Embryonic facial prominence (tissue), 1 donor: Measurements from ENCODE around the gene PPP2R2D.
"Not testable (repeated sequence)": the region's sequence is repeated elsewhere in the genome, so short reads cannot be mapped to it uniquely, and the experiment has no call there.

ENCODE experiments used
- DNase-seq: peaks from one replicate; pipeline ENCODE4 v3.0.0-alpha.2; 2016; ENCODE audit errors: extremely low spot score

The PPP2R2D gene

GRCh38 chr10:131948501-131948900 lies 47.7 kb downstream of the PPP2R2D start:
- no peak for DNase-seq

DNA sequence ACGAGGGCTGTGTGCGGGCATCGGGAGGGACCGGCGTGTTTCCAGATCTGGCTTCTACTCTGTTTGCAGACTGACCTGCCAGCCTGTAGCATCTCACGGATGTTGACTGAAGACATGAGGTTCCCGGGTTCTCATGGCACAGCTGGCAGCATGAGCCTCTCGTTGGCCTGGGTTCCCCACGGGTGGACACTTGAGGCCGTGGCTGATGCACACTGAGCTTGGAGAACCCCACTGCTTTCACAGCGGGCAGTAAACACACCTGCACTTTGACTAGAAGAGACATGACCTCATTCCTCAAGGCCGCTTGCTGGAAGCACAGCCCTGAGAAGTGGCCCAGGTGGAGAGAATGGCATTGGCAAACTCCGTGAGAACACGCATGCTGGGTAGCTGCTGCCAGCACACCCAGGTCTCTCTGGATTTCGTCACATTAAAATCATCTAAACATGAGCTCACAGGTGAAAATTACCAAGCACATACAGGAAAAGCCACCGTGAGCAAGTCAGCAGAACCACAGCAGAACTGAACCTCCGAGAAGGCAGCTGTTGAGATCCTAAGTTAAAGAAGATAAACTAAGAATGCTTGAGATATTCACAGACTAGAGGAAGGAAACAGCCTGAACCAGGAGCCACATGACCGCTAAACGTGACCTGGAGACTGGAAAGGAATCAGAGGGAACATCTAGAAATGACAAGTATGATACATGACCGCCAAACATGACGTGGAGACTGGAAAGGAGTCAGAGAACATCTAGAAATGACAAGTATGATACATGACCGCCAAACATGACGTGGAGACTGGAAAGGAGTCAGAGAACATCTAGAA lies 48.4 kb downstream of the PPP2R2D start:
- DNase-seq = no peak

DNA sequence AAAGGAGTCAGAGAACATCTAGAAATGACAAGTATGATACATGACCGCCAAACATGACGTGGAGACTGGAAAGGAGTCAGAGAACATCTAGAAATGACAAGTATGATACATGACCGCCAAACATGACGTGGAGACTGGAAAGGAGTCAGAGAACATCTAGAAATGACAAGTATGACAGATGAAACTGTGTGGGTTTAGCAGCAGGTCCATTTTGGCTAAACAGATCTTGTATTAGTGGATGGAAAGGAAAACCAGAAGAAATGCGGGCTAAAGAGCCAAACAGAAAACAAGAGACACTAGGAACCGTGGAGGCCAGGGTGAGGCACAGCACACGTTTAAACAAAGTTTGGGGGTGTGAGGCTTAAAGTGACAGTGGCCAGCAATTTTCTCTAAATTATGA lies 49.1 kb downstream of the PPP2R2D start:
- DNase-seq = not testable (repeated sequence)

GRCh38 chr10:131954356-131954965 lies 53.7 kb downstream of the PPP2R2D start:
- DNase-seq = no peak

DNA sequence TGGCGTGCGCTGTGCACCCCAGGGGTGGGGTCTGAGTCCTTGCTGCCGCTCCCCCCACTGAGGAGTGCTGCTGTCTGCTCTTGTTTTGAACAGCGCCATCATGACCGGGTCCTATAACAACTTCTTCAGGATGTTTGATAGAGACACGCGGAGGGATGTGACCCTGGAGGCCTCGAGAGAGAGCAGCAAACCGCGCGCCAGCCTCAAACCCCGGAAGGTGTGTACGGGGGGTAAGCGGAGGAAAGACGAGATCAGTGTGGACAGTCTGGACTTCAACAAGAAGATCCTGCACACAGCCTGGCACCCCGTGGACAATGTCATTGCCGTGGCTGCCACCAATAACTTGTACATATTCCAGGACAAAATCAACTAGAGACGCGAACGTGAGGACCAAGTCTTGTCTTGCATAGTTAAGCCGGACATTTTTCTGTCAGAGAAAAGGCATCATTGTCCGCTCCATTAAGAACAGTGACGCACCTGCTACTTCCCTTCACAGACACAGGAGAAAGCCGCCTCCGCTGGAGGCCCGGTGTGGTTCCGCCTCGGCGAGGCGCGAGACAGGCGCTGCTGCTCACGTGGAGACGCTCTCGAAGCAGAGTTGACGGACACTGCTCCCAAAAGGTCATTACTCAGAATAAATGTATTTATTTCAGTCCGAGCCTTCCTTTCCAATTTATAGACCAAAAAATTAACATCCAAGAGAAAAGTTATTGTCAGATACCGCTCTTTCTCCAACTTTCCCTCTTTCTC lies 55.0 kb downstream of the PPP2R2D start:
- DNase-seq = no peak

GRCh38 chr10:131959841-131960240 lies 59.0 kb downstream of the PPP2R2D start:
- DNase-seq = no peak

DNA sequence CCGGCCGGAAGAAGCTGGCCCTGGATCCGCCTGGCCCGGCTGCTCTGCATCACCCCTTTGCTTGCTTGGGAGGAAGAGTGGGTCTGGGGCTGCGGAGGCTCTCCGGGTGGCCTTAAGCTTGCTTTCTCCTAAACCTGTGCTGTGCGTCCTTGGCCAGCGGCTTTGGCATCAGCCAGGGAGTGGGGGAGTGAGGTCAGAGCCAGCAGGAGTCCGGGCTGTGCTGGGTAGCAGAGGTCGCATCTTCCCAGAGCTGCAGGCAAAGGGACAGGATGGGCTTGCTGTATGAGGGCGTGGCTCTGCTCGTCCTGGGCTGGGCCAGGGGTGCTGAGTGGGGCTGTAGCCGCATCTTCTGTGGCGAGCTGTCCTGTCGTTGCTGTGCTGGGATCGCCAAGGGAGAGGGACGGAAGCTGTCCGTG lies 59.8 kb downstream of the PPP2R2D start:
- no peak for DNase-seq

DNA sequence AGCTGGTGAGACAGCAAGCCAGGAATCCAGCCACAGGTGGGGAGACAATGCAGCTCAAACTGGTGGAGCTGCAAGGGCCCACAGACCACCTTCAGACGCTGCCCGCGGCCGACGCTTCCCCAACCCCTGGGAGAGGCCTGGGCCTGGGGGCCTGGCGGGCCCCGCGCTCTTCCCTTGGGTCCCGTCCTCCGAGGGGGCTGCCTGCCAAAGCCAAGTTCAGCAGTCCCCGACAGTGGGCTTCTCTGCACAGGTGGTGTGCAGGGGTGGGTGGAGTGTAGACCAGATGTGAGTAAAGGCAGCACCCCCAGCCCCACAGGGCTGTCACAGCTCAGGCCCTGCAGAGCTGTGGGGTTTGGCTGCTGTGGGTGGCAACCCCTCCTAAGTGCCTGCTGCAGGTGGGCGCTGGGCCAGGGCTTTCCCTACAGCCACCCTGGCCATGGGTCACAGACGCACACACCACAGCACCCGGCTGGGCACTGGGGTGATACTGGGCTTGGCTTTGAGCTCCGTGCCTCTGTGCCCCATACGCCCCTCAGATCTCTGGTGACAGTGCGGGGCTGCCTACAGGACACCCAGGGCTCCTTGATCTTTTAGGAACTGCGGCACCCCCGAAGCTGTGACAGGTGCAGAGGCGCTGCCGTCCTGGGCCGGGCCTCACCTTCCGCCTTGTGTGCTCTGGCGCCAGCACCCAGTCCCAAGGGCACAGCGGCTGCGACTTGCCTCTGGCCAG lies 60.4 kb downstream of the PPP2R2D start:
- no peak for DNase-seq

DNA sequence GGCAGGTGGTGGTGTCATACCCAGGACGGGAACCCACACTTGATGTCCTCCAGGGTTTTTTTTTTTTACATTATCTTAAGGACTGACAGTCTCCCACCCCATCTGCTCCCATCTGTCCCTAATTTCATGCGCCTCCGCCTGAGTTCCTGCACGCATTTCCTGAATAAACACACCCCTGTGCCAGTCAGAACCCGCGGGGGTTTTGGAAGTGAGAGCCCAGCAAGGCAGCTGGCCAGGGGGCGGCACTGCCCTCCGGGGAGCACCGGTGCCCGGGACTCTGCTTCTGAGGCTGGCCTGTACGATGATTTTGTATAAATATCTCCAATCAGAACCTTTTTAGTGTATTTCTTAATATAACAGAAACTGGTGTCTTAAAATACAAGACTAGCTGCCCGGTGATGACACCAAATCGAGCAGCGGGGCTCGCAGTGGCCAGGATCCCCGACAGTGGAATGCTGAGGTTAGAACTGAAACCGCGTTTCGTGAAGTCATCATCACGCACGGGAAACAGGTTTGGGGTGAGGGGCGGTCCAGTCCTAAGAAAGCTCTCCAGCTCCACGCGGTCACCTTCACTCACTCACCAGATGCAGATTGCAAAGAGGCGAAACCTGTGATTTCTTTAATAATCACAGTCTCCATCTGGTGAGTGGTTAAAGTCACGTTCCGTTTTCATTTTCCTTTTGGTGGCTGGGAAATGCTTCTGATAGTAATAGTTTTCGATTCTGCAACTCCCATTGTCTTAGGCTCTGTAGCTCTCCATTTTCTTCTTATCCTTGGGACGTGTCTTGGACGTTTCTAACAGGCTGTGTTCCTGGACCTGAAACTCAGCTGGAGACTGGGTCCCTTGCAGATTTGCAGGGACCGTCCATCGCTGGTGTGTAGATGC lies 61.2 kb downstream of the PPP2R2D start:
- DNase-seq = no peak

GRCh38 chr10:131963350-131963749 lies 62.5 kb downstream of the PPP2R2D start:
- no peak for DNase-seq

DNA sequence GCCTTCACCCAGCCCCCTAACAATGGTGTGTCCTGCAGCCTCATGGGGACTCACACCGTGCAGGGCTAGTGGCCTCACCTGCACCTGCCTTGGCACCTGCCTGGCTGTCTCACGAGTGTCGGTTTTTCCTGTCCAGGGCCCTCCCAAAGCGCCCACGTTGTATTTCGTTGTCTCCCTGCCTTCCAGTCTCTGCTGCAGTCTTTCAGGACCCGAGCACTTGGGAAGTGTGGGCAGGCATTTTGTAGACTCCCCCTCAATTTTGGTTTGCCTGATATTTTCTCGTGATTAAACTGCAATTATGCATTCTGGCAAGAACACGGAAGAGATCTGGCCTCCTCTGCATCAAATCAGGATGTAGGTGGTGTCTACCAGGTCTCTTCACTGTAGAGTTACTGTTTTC lies 63.0 kb downstream of the PPP2R2D start:
- DNase-seq = no peak

- no peak for DNase-seq
Measured at GRCh38 chr10:131964298-131964697, 63.5 kb downstream of the PPP2R2D start.

- DNase-seq = no peak
Measured at GRCh38 chr10:131968949-131969348, 68.1 kb downstream of the PPP2R2D start.

GRCh38 chr10:131970946-131971345 lies 70.1 kb downstream of the PPP2R2D start:
- DNase-seq = no peak

DNA sequence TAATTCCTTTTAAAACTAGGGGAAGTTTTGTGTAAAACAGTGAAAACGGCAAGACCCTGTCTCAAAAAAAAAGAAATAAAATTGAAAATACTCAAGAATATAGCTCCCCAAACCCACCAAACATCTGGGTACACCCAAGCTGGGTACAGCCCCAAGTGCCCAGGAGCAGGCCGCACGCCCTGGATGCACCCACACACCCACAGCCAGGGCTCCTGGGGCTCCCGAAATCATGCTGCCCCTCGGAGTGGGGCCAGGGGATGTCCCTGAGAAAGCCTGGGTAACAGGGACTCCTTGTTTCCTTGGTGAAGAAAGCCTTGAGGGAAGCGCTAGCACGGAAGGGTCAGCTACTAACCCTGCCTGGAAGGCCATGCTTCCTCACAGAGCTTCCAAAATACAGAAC lies 70.8 kb downstream of the PPP2R2D start:
- no peak for DNase-seq

- no peak for DNase-seq
Measured at GRCh38 chr10:131972474-131973071, 71.8 kb downstream of the PPP2R2D start.

DNA sequence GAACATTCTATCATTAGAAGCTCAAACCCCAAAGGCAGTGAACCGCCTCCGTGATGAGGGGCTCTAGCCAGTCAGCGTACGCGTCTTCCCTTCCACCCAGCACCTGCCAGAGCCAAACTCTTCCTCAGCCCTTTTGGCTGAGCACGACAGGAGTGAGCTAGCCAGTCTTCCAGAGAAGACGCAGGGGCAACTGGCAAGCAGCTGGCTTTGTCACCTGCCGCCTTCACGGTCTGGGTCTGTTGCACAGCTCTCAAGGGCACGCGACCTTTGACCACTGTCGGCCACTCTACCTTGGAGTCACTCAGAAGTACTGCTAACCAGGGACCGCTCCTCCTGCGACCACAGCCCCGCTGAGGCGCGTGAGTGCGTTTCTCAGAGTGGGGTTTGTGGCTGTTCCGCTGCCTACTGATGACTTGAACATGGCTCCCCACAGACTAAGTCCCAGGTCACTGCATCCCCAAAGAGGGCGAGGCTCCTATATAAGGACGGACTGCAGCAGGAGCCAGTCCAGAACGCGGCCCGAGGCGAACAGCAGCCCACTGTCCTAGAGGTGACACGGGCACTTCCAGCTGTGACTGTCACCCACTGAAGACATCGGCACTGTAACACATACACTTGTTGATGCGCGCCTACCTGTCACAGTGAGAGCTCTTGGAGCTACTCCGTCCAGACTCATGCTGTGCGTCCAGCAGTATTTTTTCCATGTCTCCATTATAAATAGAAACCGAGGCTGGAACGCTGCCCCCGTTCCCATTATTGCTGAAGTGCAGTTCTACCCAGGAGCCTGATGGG lies 72.5 kb downstream of the PPP2R2D start:
- no peak for DNase-seq

GRCh38 chr10:131974034-131974817 lies 73.4 kb downstream of the PPP2R2D start:
- no peak for DNase-seq

DNA sequence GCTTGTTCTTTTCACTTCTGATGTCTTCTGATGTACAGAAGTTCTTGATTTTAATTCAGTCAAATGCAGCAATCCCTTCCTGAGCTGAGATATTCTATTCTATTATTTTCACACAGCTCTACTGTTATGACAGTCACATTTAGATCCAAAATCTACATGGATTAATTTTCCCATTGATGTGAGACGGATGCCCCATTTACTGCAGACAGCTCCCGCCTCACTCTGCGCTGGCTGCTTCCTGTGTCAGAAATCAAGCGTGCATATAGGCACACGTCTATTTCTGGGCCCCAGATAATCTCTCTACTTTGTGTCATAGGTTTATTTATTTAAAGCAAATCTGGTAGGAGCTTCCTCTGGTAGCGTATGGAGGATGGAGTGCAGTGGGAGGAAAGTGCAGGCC lies 74.2 kb downstream of the PPP2R2D start:
- DNase-seq = no peak
